GM13977 (cell line): ENCODE data around the gene MALRD1.

Experiments
- DNase-seq: peaks from one replicate; pipeline ENCODE4 v3.0.0; 2012; ENCODE audit warnings: low spot score
- in situ Hi-C: fragments of 300-500 bp; cut with MboI; formaldehyde crosslinking; loops from one replicate; pipeline ENCODE4 v1.12.0; 2022; ENCODE audit warnings: low sequenced_read_pairs, low pct_unique_long_range_greater_than_20kb, mixed read lengths, inconsistent platforms; ENCODE audit not compliant: unreplicated experiment
- TF ChIP-seq, protein P1 (sequence below): IDR thresholded peaks from 2 replicates; pipeline ENCODE4 v1.5.1; 2012; ENCODE audit warnings: mild to moderate bottlenecking, control low read depth; ENCODE audit not compliant: insufficient read depth; ENCODE audit errors: extremely low read depth, missing control alignments

Gene MALRD1

DNA sequence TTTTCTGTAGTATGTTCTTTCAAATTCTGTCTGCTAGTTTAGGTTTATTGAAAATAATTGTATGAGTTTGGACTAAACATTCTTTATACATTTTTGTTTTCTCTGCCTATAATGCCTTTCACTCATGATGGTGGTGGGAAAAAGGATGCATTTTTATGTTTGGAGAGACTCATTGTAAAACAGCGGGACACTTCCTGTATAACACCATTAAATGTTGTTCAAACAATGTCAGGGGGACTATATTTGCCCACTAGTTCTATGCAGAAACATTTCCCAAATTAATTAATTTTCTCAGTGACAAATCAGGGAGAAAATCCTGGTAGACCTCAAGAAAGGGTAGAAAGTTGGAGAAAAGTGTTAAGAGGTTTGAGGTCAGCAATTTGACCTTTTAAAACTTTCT lies 207.7 kb downstream of the MALRD1 start:
- in situ Hi-C loops: no loop called here
- no peak for DNase-seq
- TF ChIP-seq, protein P1, sequence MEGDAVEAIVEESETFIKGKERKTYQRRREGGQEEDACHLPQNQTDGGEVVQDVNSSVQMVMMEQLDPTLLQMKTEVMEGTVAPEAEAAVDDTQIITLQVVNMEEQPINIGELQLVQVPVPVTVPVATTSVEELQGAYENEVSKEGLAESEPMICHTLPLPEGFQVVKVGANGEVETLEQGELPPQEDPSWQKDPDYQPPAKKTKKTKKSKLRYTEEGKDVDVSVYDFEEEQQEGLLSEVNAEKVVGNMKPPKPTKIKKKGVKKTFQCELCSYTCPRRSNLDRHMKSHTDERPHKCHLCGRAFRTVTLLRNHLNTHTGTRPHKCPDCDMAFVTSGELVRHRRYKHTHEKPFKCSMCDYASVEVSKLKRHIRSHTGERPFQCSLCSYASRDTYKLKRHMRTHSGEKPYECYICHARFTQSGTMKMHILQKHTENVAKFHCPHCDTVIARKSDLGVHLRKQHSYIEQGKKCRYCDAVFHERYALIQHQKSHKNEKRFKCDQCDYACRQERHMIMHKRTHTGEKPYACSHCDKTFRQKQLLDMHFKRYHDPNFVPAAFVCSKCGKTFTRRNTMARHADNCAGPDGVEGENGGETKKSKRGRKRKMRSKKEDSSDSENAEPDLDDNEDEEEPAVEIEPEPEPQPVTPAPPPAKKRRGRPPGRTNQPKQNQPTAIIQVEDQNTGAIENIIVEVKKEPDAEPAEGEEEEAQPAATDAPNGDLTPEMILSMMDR: no peak

DNA sequence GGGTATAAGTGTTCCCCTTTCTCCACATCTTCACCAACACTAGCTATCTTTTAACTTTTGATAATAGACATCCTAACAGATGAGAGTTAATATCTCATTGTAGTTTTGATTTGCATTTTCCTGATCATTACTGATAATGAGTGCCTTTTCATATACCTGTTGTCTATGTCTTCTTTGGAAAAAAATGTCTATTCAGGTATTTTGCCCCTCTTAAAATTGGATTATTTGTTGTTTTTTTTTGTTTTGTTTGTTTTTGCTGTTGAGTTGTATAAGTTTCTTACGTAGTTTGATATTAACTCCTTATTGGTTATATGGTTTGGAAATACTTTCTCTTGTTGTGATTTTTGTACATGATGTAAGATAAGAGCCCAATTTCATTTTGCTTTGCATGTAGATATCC lies 214.7 kb downstream of the MALRD1 start:
- in situ Hi-C loops: no loop called here
- no peak for DNase-seq
- TF ChIP-seq, protein P1: no peak

DNA sequence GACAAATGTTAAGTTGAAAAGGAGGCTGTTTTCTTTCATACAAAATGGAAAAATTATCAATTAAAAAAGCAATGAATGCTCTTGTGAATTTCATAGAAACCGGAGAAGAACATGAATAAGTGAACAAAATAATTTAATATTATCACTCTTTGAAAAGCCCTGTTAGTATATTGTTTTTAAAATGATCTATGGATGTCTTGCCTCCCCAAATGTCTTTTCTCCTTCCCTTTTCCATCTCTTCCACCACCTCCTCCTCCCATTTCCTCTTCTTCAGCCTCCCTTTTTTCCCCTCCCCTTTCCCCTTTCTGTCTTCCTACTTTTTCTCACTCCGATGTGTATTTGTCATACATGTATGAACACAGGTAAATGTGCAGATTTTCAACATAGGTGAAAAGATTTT lies 234.7 kb downstream of the MALRD1 start:
- DNase-seq: no peak
- TF ChIP-seq, protein P1: no peak
- in situ Hi-C loops: no loop called here

DNA sequence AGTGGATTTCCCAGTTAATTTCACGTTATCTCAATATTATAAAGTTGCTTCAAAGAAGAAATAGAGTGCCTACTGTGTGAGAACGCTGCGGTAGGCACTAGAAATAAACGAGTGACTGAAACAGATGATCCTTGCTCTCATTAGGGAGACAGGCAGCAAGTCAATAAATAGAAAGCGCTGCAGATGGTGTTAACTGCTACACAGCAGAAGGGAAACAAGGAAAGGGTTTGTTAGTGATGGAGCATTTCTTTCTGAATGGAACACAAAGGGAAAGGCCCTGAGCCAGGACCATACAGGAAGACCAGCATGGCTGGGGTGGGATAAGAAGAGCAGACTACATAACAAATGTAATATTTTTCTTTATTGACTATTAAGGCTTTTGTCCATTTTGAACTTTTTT lies 235.2 kb downstream of the MALRD1 start:
- no peak for DNase-seq
- in situ Hi-C loops: no loop called here
- TF ChIP-seq, protein P1: no peak

DNA sequence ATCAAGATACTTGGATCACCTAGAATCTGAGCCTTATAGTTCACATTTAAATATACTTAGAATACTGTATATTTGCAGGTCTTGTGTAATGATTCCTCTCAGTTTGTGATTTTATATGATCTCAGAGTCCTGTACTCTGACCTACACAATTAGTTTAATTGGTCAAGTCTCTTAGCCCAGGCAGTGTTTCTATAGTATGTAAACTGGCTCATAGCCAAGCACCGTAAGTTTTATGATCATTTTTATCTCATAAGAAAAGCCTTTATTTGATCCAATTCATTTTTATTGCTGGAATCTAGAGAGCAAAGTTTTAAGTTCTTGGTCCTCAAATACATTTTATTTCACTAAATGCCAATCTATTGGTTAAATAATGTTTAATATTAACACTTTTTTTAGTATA lies 242.2 kb downstream of the MALRD1 start:
- no peak for DNase-seq
- in situ Hi-C loops: no loop called here
- TF ChIP-seq, protein P1: no peak

DNA sequence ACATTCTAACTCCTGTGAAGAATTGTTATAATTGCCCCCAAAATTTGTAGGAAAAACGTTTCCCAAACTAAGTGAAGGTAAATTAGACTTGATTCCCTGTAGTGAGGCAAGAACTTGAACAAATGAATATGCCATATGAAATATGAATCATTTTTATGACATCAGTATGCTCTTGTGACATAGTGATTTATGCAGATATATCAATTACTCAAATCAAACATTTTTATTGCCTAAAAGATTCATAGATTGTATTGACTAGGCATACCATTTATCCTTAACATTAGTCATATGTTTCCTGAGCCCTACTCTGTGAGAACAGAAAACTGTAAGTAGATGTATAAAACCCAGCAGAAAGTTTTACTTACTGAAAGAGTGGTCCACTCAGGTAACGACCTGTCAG lies 245.6 kb downstream of the MALRD1 start:
- TF ChIP-seq, protein P1: no peak
- in situ Hi-C loops: no loop called here
- no peak for DNase-seq

DNA sequence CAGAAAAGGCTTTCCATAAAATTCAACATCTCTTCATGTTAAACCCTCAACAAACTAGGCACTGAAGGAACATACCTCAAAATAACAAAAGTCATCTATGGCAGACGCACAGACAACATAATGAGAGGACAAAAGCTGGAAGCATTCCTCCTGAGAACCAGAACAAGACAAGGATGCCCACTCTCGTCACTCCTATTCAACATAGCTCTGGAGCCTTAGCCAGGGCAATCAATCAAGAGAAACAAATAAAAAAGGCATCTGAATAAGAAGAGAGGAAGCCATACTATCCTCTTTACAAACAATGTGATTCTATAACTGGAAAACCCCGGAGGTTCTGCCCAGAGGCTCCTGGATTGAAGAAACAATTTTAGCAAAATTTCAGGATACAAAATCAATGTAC lies 251.0 kb downstream of the MALRD1 start:
- in situ Hi-C loops: no loop called here
- no peak for DNase-seq
- TF ChIP-seq, protein P1: no peak
